MCF 10A (cell line): ENCODE measurements around the gene CLEC16A. TPM values are rescaled to one million over a fixed set of nuclear protein-coding genes. Genes with fewer than 3 reads are reported as not detected.

Experiments used
- BruUV-seq: library from RNA; stranded (reverse); fragments of 400-500 nt; replicated peaks from 2 replicates; lab custom pipeline; 2021; lab: Mats Ljungman, UMichigan
- CTCF ChIA-PET: fragments of 300-600 bp; sonication (Branson Sonifier 250); formaldehyde crosslinking; extraction: SDS; loops from one replicate; lab custom pipeline; 2021; ENCODE audit warnings: antibody characterized with exemption, inconsistent platforms; lab: Yijun Ruan, JAX
- POLR2A ChIA-PET: fragments of 300-600, 350-650 bp; sonication (Branson Sonifier 250); formaldehyde crosslinking; extraction: SDS; loops from one replicate; lab custom pipeline; 2020; ENCODE audit warnings: antibody characterized with exemption, inconsistent platforms; lab: Yijun Ruan, JAX
- DNase-seq: peaks from one replicate; pipeline ENCODE4 v3.0.0-alpha.2; 2018; ENCODE audit not compliant: unreplicated experiment
- H3K27ac Mint-ChIP-seq: one replicate; pipeline ENCODE4 v1.8.0; 2022; ENCODE audit warnings: mild to moderate bottlenecking, low read depth, mixed read lengths; ENCODE audit not compliant: unreplicated experiment
- H3K27me3 Mint-ChIP-seq: one replicate; pipeline ENCODE4 v1.8.0; 2022; ENCODE audit warnings: mixed read lengths; ENCODE audit not compliant: insufficient read depth, unreplicated experiment
- H3K36me3 Mint-ChIP-seq: one replicate; pipeline ENCODE4 v1.8.0; 2022; ENCODE audit warnings: mild to moderate bottlenecking, moderate library complexity, mixed read lengths; ENCODE audit not compliant: insufficient read depth, unreplicated experiment
- H3K4me1 Mint-ChIP-seq: one replicate; pipeline ENCODE4 v1.8.0; 2022; ENCODE audit warnings: mixed read lengths; ENCODE audit not compliant: insufficient read depth, unreplicated experiment
- H3K4me3 Mint-ChIP-seq: one replicate; pipeline ENCODE4 v1.8.0; 2022; ENCODE audit warnings: mild to moderate bottlenecking, moderate library complexity, mixed read lengths; ENCODE audit not compliant: unreplicated experiment
- H3K9me3 Mint-ChIP-seq: one replicate; pipeline ENCODE4 v1.8.0; 2022; ENCODE audit warnings: mixed read lengths; ENCODE audit not compliant: unreplicated experiment
- intact Hi-C: fragments of 100-400 bp; cut with micrococcal nuclease; formaldehyde crosslinking; loops from 2 replicates; pipeline ENCODE4 v1.14.1; 2022
- total RNA-seq: library from RNA; stranded (reverse); gene quantifications from 2 replicates; pipeline ENCODE4 v1.2.3, GENCODE V29; 2022
- TF ChIP-seq, protein P1 (sequence below): fragments of 200-600 bp; IDR thresholded peaks from one replicate; pipeline ENCODE4 v1.8.0; 2022; ENCODE audit warnings: antibody characterized with exemption, mild to moderate bottlenecking; ENCODE audit not compliant: unreplicated experiment

CLEC16A gene
- total RNA-seq, 1 experiment from 2014 or later = 32.4 TPM

- ChIA-PET CTCF (no interaction called here), POLR2A (no interaction called here)
- no peaks in the 10 kb centered on the region for H3K4me1 Mint-ChIP-seq
- H3K9me3 Mint-ChIP-seq = no peaks in the 10 kb centered on the region
- DNase-seq = no peak
- H3K36me3 Mint-ChIP-seq = peaks cover 23% of the 10 kb centered on the region
- BruUV-seq = no TSS peak
- TF ChIP-seq, protein P1, sequence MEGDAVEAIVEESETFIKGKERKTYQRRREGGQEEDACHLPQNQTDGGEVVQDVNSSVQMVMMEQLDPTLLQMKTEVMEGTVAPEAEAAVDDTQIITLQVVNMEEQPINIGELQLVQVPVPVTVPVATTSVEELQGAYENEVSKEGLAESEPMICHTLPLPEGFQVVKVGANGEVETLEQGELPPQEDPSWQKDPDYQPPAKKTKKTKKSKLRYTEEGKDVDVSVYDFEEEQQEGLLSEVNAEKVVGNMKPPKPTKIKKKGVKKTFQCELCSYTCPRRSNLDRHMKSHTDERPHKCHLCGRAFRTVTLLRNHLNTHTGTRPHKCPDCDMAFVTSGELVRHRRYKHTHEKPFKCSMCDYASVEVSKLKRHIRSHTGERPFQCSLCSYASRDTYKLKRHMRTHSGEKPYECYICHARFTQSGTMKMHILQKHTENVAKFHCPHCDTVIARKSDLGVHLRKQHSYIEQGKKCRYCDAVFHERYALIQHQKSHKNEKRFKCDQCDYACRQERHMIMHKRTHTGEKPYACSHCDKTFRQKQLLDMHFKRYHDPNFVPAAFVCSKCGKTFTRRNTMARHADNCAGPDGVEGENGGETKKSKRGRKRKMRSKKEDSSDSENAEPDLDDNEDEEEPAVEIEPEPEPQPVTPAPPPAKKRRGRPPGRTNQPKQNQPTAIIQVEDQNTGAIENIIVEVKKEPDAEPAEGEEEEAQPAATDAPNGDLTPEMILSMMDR = no peak
- H3K4me3 Mint-ChIP-seq = no peak overlapping the region
- H3K27ac Mint-ChIP-seq = no peak overlapping the region
- intact Hi-C loops = no loop called here
- H3K27me3 Mint-ChIP-seq = no peaks in the 10 kb centered on the region
Measured at GRCh38 chr16:11085916-11086315, 141.6 kb downstream of the CLEC16A start.

DNA sequence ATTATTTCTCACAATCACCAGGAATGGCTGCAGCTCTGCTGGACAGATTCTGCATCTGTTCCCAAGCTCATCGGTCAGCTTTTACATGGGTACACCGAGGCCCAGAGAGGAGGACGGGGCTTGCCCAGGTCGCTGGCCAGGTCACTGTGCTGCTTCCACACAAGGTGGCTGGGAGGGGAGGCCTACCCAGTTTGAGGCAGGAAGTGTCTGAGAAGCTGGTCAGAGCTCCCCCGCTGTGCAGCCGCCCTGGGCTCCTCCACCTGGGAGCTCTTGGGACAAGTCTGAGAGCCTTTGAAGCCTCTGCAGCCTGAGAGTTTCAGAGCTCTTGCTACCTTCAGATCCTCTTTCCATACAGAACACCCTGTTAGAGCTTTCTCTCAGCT lies 143.3 kb downstream of the CLEC16A start:
- POLR2A ChIA-PET = no interaction called here
- no peaks in the 10 kb centered on the region for H3K27me3 Mint-ChIP-seq

GRCh38 chr16:11088074-11088730 lies 143.8 kb downstream of the CLEC16A start:
- no peak overlapping the region for H3K4me3 Mint-ChIP-seq
- ChIA-PET POLR2A (interaction anchor here (0.6 kb wide), 1 partner anchor 54 kb away, joined by 4 read pairs; no protein-coding TSS in a partner anchor), CTCF (interaction anchor here (0.6 to 0.9 kb wide), 3 partner anchors 106 to 167 kb away, joined by 3 to 4 read pairs (median 3); partner anchors contain the start of gene SOCS1)
- BruUV-seq = no TSS peak
- intact Hi-C loops = no loop called here
- peaks cover under 1% of the 10 kb centered on the region for H3K4me1 Mint-ChIP-seq
- H3K27ac Mint-ChIP-seq = no peak overlapping the region
- peaks cover 17% of the 10 kb centered on the region for H3K36me3 Mint-ChIP-seq
- H3K27me3 Mint-ChIP-seq = no peaks in the 10 kb centered on the region
- no peak for DNase-seq
- H3K9me3 Mint-ChIP-seq = no peaks in the 10 kb centered on the region
- TF ChIP-seq, protein P1 = no peak

More for the DNA sequence above, 143.3 kb downstream of the CLEC16A start:
- TF ChIP-seq, protein P1 = no peak
- intact Hi-C loops = no loop called here
- no peak overlapping the region for H3K27ac Mint-ChIP-seq
- H3K4me1 Mint-ChIP-seq = no peaks in the 10 kb centered on the region
- peaks cover 22% of the 10 kb centered on the region for H3K36me3 Mint-ChIP-seq
- no TSS peak for BruUV-seq
- H3K4me3 Mint-ChIP-seq = no peak overlapping the region
- no peak for DNase-seq
- no peaks in the 10 kb centered on the region for H3K9me3 Mint-ChIP-seq
- CTCF ChIA-PET = interaction anchor here (0.6 to 0.9 kb wide), 3 partner anchors 106 to 168 kb away, joined by 3 to 4 read pairs (median 3); partner anchors contain the start of gene SOCS1

DNA sequence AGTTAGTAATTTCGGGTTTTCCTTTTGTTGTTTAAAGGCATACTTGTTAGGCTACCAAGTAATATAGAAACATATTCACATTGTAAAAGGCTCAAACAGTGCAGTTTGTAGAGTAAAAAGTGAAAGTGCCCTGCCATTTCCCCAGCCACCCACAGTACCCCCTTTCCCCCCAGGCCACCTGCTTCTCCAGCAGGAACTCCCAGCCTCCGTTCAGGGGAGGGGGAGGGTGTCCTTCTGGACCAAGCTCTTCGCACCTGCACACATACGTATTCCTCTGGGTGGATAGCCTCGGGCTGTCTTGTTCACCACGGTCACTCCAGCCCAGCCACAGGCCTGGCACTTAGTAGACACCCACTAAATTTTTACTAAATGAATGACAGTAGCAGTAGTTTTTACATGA lies 144.5 kb downstream of the CLEC16A start:
- no peak overlapping the region for H3K27ac Mint-ChIP-seq
- TF ChIP-seq, protein P1 = no peak
- H3K9me3 Mint-ChIP-seq = no peaks in the 10 kb centered on the region
- BruUV-seq = no TSS peak
- intact Hi-C loops = no loop called here
- H3K36me3 Mint-ChIP-seq = peaks cover 12% of the 10 kb centered on the region
- H3K4me3 Mint-ChIP-seq = no peak overlapping the region
- no peak for DNase-seq
- ChIA-PET POLR2A (no interaction called here), CTCF (no interaction called here)
- H3K27me3 Mint-ChIP-seq = no peaks in the 10 kb centered on the region
- H3K4me1 Mint-ChIP-seq = peaks cover 6% of the 10 kb centered on the region
